GM19351 (cell line): ENCODE measurements around the gene RAP1B.
A peak's percentile ranks its signal among the peaks of the same experiment; 100 is the strongest.

Experiments
- ATAC-seq: cut with Tn5 transposase; IDR thresholded peaks from one replicate; pipeline ENCODE4 v1.9.1; 2021; ENCODE audit warnings: mild to moderate bottlenecking, moderate library complexity; ENCODE audit not compliant: unreplicated experiment

RAP1B gene

DNA sequence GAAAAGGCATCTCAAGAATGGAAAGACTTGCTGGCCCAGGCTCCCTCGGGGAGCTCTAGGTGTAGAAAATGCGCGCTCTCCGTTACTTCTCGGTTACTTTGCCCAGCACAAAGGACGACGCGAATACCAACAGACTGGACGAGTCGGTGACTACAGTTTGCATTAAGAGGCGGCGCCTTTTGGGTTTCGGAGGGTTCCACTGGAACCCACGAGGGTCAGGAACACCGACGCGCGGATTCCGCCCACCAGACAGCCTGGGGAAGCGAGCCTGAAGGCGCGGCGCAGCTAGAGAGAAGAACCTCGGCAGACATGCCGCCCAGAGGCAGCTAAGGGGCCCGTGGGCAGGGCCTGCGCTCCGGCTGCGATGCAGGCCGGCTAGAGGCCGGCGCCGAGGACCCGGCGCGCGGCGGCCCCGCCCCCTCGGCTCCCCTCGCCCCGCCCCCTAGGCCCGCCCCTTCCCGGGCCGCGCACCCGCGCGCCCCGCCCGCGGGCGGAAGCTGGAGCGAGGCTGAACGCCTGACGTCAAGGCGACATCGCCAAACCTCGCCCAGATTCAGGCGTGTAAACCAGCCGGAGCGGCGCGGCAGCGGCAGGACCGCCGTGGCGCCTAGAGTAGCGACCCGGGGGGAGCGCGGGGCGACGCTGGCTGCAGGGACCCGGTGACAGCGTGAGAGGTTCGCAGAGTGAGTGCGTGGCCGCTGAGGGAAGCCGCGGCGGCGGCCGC lies at the start of gene RAP1B:
TSS of gene RAP1B (plus strand) at position 530 of the 724 bp plus-strand sequence. CDS start 37,826 bp downstream, outside the sequence.
- peak; percentile 77 for ATAC-seq

DNA sequence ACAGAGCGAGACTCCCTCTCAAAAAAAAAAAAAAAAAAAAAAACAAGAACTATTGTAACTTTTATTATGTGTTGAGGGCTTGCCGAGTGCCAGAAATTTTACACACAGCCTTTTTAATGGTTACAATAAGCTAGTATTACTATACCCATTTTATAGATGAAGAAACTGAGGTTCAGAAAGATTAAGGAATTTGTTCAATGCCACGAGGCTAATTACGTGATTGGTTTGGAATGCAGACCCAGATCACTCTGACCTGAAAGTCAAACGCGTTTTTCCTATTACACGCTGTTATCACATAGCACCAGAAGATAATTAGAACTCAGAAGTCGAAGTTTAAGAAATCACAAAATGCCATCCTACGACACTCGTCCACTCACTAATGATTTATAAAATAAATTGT lies 48.9 kb upstream of the RAP1B start:
- ATAC-seq = no peak

DNA sequence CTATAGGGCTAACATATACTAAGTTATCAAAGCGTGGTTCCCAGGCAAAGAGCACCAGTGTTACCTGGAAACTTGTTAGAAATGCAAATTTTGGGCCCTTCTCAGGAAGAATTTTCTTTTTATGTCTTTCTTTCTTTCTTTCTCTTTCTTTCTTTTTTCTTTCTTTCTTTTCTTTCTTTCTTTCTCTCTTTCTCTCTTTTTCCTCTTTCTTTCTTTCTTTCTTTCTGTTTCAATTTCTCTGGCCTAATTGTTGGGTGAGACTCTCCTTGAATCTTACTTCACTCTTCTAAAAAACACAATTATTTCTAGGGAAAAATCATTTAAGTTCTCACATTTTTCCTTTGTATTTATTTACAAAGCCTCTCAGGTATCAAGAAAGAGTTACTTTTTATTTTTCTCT lies 46.5 kb upstream of the RAP1B start:
- ATAC-seq = no peak

DNA sequence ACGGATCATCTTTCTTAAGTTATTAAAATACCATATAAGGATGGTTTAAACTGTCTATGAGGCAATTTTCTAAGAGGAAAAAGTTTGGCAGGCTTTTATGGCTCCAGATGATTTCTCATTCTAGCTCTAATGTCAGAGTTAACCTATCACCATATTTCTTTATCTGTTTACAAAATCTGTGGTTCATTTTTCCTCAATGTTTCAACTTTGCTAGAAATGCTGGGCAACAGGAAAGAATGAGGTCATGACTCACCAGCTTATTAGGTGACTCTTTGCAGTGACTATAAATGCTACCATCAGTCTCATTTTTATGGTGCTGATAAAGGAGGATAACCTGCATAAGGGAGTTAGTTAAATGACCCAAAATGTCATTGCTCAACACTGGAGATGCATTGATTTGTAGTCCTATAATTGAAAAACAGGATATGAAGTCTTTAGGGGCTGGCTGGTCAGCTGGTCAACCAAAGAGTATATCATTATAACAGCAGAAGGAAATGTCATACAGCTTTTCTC lies 45.3 kb upstream of the RAP1B start:
- ATAC-seq = no peak

DNA sequence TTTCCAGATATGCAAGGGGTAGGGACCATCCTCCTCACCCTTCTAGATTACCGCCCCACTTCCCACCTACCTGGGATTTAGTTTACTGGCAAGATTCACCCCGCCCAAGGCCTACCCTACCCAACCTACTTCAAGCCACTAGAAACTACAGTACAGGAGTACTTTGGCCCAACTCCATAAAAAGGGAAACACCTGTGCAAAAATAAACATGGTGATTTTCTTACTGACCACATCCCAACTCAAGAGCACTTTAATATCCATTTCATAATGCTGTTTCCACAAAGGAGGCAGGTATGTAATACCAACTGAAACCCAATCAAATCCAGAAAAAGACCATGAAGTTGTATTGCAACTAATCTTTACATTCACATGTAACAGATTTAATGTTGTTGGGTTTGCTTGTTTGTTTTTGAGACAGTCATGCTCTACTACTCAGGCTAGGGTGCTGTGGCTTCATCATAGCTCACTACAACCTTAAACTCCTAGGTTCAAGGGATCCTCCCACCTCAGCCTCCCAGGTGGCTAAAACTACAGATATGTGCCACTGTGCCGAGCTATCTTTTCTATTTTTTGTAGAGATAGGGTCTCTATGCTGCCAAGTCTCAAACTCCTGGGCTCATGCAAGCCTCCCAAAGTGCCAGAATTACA lies 41.7 kb upstream of the RAP1B start:
- ATAC-seq = no peak

DNA sequence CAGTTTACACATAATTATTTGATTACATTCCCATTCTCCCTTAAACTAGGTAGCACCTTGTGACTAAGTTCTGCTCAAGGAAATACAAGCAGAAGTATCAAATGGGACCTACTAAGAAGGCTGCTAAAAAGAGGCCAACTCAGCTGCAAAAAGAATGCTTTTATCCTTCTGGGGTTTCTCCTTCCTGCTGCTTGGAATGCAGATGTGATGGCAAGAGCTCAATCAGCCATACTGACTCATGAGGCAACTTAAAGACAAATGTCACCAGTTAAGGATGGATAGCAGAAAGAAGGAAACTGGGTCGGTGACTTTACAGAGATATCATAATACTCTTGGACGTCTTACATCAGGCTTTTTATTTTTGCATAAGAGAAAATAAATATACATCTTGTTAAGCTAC lies 38.0 kb upstream of the RAP1B start:
- no peak for ATAC-seq

DNA sequence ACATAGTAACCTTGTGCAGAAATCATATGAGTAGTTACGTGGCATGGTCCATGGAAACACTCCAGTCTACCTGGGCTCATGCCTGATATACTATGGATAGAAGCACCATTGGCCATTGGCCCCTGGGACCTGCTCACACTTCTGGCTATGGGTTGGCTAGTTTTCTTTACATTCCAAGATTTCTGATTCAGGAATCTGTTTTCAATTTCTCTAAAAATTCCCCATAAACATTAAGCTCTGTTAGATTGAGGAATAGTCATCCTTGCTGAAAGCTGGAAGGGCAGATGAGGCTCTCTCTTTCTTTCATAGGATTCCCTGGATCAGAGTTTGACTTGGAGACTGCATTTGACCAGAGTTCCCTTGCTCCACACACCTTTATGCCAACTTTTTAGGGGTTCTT lies 37.3 kb upstream of the RAP1B start:
- ATAC-seq = no peak

DNA sequence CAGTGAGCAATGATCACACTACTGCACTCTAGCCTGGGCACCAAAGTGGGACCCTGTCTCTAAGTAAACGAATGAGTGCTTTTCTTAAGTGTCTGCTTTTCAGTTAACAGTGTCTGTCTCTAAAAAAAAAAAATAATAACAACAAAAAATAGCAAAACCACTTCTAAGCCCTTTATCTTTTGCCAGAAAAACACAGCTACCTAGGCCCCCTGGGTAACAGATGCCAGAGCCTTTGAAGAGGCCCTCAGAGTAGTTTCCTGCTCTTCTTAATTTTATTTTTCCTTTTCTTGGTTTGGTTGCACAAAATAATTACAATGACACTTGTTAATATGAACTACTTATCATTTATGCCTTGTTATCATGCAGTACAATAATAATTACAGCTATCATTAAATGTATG lies 32.8 kb upstream of the RAP1B start:
- ATAC-seq = no peak

DNA sequence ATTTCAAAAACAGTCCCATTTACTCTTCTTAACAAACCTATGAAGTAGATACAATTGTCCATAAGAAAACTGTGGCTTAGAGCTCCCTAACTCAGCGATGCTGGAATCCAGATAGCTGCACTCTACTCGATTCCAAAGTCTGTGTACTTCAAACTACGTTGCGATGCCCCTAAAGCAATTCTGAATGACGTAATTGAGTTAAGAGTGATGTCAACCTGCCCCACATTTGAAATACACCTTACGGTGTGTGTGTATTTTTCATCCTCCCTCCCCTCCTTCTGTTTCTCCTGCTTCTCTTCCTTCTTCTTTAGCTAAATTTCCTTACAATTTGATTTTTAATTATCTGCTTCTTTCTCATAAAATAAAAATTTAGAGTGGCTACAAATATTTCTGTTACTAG lies 31.9 kb upstream of the RAP1B start:
- no peak for ATAC-seq

DNA sequence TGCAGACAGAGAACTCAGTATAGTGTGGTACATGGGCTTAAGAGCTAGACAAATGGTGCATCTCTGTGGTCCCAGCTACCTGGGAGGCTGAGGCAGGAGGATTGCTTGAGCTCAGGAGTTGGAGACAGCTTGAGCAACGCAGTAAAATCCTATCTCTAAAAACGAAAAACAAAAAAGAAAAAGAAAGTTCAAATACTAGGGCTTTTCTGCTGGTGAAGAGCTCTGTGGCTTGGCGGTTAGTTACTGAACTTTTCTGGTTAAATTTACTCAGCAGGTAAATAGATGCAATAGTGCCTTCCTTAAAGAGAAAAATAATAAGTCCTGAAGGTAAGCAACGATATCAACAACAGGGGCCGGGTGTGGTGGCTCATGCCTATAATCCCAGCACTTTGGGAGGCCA lies 31.4 kb upstream of the RAP1B start:
- ATAC-seq = no peak

DNA sequence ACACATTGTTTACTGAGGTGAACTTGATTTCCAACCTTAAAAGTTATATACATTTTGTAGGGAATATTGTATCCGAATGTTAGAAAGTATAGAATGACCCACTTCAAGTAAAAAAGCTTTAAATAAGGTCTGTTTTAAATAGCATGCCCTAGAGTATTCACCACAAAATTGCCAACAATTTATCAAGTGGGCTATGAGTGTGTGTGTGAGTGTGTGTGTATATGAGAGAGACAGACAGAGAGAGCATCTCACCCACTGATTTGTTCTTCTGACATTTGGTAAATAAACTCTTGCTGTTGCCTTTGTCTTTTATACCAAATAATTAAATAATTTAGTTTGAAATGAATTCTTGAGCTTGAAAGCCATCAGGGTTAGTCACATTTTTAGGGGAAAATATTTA lies 29.8 kb upstream of the RAP1B start:
- no peak for ATAC-seq

DNA sequence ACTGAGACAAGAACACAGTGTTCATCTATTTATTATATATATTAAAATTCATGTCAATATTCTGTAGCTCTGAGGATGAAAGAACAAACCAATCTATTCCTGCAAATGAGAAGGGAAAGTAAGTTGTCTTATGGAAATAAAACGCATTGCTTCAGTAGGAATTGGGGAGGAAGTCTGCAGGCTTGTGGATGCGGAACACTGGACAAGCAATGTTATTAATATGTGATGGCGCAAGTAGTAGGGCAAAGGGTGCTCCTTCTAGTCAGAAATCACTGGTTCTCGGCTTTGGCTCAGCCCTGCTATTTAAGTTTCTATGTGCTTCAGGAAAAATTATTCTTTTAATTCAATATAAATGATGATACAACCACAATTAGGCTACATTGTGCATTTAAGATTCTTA lies 28.8 kb upstream of the RAP1B start:
- ATAC-seq = no peak

DNA sequence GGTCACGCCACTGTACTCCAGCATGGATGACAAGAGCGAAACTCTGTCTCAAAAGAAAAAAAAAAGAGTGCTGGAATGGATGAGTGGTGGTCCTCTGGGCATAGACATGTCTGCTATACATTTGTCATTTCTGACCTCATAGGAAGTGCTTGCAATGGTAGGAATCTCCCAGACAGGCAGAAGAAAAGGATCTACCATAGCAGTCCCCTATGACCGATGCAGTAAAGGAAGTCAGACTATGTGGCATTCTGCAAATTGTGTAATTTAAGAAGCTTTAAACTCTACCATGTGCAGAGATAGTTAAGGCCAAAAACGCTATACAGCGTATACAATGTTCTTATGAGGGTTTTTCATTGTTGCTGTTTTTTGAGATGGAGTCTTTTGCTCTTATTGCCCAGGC lies 24.7 kb upstream of the RAP1B start:
- ATAC-seq = no peak

DNA sequence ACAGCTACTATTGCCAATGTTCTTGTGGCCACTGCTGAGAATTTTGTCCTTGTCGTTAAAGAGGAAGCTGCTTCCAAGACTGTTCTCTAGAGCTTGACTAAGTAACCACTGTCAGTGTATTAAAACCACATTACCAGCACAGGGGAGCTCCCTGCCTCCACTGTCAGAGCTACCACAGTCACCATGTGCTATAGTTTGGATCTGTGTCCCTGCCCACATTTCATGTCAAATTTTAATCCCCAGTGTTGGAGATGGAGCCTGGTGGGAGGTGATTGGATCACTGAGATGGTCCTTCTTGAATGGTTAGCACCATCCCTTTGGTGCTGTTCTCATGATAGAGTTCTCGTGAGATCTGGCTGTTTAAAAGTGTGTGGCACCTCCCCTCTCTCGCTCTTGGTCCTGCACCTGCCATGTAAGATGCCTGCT lies 23.2 kb upstream of the RAP1B start:
- peak; percentile 89 for ATAC-seq

DNA sequence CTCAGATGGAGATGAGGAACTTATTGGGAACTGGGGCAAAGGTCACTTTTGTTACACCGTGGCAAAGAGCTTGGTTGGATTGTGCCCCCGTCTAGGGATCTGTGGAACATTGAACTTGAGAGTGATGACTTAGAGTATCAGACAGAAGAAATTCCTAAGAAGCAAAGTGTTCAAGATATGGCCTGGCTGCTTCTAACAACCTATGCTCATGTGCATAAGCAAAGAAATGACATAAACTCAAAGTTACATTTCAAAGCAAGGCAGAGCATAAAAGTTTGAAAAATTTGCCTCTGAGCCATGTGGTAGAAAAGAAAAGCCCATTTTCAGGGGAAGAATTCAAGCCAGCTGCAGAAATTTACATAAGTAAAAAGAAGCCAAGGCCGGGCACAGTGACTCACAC lies 21.5 kb upstream of the RAP1B start:
- no peak for ATAC-seq

DNA sequence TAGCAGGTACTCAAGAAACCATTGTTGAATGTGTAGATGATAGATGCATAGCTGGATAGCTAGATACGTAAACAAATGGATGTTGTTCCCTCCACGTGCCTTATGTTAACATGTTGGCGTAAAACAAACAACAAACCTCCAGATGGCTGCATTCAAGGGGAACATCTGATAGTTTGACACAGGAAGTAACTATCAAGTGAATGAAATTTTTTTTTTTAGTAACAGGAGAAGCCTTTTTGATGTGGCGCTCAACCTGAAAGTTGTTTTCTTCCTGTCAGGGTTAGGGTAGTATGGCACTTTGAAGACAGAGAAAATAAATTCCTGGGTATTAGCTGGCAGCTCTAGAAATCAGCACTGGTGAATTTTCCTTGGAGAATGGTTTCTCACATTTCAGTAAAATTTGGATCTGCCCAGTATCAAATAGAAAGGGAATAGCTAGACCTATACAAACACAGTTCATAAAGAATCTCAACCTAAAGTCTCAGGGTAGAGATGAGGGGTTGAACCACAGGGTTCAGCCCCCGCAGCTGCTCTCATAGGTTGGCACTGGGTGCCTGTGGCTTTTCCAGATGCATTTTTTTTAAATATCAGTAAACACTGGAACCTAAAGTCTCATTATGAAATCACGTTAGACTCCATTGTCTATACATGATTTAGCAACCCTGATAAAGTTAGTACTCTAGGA lies 18.8 kb upstream of the RAP1B start:
- no peak for ATAC-seq

DNA sequence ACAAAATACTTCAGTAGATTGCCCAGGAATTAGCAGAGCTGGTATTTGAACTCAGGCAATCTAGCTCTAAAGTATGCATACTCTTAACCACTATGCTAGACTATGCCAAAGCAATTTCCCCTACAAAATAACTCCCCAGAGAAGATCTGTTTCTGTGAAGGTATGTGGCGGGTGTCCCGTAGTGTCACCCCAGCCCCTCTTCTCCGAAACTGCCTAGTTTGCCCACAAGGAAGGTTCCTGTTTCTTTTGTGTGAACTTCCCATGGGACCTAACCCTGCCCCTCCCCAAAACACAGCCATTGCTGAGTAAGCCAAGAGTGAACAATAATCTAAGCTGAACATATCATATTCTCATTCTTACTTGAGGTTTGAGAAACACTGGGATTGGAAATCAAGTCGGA lies 15.5 kb upstream of the RAP1B start:
- ATAC-seq = no peak

DNA sequence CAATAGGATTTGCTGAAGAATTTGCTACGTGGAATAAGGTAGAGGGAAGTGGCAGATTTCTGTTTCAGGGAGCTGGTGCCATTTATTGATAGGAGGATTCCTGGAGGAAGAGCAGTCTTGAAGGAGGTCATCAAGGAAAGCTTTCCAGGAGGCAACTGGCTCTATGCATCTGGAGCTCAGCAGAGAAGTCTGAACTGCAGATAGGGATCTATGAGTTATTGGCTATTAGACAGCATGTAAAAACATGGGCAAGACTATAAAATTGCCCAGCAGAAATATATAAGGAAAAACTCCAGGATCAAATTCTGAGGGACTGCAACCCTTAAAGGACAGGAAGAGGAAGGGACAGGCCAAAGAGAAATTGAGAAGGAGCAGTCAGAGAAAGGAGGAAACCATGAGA lies 8.9 kb upstream of the RAP1B start:
- no peak for ATAC-seq

DNA sequence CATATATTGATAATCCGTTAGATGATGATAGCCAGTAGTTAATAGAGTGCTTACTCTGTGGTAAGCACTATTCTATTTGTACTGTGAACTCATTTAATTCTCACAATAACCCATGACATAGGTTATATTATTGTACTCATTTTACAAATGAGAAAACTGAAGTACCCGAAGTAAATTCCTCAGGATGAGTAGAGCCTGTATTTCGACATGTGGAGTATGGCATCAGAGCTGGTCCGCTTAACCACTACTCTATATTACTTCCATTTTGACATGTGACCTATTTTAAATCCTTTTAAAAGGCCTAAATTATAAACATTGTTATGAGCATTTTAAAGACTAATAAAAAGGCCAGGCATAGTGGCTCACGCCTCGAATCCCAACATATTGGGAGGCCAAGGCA lies 8.0 kb upstream of the RAP1B start:
- ATAC-seq = no peak

DNA sequence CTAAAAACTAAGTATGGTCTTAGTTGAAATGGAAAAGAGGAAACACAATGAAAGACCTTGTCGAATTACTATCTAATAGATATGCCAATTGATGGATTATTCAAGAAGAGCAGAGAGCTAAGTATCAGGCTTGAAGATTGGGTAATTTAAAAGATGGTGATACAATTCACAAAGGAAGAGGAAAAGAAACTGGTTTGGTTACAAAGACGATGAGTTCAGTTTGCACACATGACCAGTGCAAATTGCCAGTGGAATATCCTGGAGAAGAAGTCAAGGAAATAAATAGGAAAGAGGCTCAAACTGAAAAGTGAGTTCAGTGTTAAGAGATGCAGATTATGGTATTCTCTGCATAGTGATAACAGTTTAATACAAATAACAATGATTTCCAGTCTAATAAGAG lies 2.5 kb upstream of the RAP1B start:
- ATAC-seq = no peak

DNA sequence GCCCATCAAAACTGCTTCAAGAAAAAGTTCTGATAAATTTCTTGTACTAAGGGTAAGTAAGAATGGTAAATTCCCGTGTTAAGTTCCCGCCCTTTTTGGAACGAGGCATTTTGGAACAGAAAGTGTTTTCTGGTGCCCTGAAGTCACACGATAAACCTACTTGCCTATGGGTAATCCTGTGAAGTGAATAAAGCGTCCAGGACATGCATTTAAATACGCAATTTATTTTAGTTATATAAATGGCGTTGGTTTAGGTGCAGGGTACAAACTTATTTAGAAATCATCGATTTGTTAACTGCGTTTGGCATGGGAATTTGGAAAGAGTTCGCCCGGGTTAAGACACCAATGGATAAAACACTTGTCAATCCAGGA lies 715 bp upstream of the RAP1B start:
- no peak for ATAC-seq
